GM21367 (cell line): ENCODE results near the gene JMJD7.

Source experiments
- ATAC-seq: cut with Tn5 transposase; IDR thresholded peaks from one replicate; pipeline ENCODE4 v1.9.1; 2021; ENCODE audit not compliant: unreplicated experiment

Gene JMJD7

DNA sequence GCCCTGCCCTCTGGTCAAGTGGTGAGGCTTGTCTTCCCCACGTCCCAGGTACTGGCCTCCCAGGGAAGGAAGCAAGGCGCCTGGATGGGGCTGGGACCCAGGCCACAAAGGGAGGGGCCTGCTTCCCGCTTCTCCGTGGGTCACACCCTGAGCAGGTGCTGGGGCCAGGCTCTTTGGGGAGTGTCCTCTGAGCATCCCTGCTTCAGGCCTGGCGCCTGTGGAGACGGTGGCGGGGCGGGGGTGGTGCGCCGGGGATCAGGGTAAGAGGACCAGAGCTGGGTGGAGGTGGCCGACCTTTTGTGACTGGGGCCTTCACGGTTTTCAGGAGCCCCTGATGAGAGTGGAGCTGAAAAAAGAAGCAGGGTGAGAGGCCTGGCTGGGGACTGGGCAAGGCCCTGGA is 14.3 kb downstream of the JMJD7 start:
- no peak for ATAC-seq

DNA sequence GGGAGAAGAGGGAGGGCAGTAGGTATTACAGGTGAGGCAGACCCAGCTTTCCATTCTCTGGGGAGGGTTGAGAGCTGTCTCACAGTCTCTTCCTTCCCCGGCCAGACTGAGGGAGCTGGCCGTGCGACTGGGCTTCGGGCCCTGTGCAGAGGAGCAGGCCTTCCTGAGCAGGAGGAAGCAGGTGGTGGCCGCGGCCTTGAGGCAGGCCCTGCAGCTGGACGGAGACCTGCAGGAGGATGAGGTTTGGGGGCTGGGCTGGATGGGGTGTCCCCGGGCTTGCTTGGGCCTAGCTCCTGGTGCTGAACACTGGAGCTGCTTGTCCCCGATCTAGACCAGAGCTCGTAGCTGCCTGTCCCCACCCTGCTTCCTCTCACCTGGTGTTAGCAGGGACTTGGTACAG is 15.7 kb downstream of the JMJD7 start:
- no peak for ATAC-seq

DNA sequence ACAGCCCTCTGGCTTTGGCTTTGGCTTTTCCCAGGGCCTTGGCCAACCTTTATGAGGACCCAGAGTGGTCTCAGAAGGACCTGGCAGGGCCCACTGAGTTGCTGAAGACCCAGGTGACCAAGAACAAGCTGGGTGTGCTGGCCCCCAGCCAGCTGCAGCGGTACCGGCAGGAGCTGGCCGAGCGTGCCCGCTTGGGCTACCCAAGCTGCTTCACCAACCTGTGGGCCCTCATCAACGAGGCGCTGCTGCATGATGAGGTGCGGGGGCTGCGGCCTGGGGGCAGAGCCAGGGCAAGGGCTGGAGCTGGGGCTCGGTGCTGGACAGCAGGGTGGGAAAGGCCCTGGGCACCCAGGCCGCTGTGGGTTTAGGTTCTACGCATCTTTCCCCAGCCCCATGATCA is 16.9 kb downstream of the JMJD7 start:
- ATAC-seq: no peak

DNA sequence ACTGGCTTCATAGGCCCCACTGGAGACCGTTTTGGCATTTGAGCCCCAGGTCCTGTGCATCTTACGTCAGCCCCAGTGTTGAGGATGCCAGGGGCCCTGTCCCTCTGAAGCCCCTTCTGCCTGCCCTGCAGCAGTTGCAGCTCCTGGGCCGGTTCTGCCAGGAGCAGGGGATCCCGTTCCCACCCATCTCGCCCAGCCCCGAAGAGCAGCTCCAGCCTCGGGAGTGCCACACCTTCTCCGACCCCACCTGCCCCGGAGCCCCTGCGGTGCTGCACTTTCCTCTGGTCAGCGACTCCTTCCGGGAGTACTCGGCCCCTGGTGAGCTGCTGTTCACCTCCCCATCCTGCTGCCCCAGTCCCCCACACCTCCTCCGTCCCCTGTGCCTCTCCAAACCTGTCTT is 19.3 kb downstream of the JMJD7 start:
- no peak for ATAC-seq

DNA sequence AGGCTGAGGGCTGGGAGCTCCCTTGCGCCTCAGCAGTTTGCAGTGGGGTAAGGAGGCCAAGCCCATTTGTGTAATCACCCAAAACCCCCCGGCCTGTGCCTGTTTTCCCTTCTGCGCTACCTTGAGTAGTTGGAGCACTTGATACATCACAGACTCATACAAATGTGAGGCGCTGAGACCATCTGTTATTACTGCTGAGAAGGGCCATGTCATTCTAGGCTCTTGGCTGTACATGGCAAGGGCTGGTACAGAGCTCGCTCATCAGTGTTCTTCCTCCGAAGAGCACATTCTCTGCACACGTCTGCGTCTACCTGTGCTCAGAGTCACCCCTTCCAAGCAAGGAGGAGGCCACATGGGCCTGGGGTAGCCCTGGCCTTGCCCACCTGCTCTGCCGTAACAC is 20.1 kb downstream of the JMJD7 start:
- no peak for ATAC-seq

DNA sequence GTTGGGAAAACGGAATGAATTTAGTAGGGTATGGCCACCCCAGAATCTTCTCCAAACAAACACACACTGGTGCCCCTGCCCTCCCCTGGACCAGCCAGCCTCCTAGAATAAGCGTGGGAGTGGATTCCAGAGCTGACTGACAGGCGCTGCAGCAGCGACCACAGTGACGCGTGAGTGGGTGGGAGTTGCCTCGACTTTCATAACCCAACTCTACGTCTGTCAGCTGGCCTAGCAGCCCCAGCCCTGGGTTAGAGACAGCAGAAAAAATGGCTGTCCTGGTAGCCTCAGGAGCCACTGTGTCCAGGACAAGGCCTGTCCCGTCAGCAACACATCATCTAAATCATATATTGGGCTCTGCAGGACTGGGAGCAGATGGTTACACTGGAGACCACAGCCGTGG is 20.7 kb downstream of the JMJD7 start:
- no peak for ATAC-seq

DNA sequence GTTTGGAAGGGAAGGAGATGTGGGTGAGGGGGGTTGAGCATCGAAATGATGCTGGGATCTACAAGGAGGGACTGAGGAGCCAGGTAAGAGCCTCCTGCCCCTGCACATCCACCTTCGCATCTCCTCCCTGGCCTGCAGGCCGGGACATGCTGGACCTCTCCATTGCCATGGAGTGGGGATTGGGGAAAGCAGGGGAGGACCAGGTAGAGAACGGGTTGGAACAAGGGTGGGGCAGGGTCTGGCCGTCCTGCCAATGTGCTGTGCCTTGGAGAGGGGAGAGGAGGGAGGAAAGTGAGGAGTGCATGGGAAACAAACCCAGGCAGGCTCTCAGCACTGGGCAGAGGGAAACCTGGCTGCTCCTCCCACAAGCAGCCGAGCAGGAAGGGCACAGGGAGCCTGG is 21.3 kb downstream of the JMJD7 start:
- no peak for ATAC-seq

DNA sequence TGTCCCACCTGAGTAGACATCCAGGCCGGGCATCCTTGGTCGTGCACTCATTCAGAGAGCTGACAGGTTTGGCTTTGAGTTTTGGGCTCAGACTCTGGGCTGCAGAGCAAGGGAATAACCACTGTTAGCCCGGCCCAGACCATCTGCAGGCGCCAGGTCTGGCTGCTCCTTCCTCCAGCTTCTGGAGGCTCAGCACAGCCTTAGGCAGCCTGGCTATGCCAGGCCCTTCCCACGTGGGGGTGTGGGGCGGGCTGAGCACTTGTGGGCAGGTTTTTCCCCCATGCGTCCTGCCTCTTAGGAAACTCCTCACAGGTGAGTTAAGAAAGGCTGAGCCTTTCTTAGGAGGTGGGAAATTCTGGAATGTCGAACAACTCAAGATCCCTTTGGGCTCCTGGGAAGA is 22.0 kb downstream of the JMJD7 start:
- no peak for ATAC-seq

DNA sequence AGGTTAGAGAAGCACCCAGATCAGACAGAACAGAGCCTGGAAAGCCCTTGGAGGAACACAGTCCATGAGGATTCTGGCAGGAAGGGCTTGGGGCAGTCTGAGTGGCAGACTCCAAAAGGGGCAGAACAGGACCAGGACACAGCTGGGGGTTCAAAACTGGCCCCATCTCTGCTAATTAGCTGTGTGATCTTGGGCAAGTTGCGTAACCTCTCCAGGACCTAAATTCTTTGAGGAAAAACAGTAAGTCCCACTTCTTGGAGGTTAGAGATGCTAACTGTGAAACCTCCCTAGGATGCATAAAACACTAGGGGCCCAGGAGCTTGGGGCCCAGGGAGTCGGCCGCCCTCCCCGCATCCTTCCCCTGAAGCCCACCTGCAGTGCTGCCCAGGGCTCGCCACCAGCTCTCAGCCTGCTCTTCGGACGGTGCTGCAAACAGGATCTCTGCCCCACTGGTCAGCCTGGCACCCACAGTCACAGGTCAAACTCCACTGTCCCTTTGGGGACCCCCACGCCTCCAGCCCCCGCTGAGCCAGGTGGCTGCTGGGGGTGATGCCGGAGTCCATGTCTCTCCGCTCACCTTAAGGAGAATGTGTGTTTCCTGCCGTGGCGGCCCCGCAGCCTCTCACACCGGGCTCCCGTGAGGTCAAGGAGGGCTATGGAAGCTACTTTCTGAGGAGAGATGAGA is 22.7 kb downstream of the JMJD7 start:
- no peak for ATAC-seq

DNA sequence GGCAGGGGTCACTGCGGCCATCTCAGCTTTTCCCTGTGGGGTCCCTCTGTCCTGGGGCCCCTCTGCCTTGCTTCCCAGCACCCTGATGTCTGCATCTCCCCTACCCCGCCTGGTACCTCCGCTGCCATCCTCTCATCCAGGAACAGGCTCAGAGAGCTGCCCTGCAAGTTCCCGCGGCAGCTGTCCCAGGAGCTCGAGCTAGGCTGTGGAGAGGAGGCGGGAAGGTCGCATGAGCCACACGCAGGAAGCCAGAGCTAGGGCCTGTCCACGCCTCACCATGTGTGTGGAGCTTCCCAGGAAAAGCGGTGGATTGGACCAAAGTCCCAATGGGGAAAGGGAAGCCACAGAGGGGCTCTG is 23.3 kb downstream of the JMJD7 start:
- no peak for ATAC-seq

DNA sequence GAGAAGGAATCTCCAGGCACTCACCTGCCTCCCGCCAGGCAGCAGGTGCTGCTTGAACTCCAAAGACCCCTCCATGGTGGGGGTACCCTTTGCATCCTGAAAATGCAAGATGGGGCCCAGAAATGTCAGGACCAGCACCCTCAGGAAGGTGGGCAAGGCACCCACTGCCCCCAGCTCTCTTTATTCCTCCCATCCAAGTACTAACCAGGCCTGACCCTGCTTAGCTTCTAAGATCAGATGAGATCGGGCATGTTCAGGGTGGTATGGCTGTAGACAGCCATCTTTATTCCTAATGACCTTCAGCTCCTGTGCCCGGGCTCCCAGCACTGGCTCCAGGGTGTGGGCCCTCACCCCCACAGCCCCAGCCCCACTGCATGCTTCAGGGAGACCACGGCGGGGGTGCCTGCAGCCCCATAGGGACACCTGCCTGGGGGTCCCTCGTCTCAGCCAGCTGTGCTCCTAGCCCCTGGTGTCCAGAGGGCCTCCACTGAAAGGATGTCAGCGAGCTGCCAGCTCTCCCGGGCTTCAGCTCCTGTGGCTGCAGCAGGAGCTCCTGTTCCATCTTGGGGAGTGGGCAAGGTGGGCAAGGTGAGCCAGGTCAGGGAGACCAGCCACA is 24.0 kb downstream of the JMJD7 start:
- no peak for ATAC-seq

DNA sequence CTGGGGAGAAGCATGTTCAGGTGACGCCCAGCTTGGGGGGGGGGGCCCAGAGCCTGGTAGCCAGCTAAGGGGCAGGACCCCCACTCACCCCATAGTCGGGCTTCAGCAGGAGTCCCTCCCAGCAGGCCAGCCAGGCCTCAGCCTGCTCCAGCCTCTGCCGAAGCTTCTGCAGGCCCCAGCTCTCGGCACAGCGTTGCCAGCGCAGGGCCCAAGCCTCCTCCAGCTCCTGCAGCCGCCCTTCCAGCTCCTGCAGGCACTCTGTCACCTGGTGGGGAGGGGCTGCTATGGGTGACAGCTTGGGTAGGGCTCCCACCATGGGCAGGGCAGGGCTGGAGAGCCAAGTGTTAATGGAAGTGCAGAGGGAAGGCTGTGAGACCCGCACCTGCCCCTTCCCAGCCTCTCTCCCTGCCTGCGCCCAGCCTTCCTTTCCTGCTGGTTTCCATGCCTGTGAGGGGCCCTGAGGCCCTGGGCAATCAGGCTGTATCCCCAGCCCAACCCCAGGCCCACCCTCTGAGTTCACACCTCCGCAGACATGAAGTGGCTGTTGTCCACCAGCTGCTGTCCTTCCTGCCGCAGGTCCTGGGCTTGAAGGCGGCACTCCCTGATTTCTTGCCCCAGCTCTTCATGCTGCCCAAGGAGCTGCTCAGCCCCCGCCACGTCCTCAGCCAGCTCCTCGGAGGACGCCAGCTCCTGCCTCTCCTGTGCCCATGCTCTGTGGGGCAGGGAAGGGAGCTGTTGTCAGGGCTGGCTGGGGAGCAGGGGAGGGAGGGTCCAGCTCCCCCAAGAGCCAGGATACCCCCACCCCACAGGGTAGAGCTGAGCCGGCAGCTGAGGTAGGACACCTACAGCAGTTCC is 25.1 kb downstream of the JMJD7 start:
- ATAC-seq: no peak

DNA sequence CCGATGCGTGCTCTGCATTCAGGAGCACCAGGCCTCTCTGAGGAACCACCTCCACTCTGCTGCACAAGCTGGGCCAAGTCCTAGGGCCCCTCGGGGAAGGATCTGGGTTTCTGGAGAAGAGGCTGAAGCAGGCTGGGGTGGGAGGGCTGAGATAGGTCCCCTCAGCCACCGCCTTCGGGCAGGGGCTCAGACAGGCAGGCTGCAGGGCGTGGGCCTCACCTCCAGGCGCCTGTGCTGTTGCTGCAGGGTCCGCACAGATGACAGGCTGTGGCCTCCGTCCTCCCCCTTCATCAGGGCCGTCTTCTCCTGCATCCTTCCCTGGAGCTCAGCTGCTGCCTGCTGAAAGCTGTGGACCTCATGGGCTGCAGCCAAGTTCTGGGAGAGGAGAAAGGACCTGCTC is 25.9 kb downstream of the JMJD7 start:
- ATAC-seq: no peak

DNA sequence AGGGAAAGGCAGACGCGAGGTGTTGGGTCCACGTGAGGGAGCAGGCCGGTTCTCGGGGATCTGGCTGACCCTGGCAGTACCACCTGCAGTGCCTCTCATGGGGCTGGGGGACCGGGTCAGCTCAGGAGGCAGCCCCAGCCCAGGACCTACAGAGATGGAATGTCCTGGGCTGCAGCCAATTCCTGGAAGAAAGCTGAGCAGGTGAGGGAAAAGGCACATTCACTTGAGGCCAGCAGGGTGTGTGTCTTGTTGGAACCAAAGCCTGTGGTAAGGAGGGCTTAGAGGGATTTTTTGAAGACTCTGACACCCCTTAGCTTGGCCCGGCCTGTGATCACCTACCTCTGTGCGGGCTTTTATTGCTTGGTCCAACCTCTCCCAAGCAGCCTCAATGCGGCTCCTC is 26.6 kb downstream of the JMJD7 start:
- ATAC-seq: no peak

DNA sequence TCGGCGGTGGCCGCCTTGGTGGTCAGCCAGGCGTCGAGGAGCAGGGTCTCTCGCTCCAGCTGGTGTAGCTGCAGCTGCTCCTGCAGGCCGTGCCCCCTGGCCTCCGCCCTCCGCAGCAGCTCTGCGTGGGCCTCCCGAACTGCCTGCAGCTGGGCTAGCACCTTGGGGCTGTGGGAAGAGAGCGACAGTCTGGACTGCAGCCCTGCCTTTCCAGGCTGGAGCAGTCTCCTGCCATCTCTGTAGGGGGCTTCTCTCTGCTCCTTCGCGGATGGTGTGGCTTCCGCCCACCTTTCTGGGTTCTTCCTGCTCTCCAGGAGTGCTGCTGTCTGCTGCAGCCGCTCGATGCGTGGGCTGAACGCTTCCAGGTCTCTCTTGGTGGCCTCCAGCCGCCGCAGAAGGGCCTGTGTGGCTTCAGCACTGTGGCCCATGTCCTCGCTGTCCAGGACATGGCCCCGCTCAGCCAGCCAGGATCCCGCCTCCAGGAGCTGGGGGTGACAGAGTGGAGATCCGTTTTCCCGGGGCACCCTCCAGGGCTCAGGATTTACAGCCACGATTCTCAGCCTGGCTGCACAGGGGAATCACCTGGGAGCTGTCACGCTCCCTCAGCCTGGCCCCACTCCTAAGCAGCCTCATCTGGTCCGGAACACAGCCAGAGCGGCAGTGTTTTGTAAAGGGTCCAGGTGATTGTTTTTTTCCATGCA is 27.5 kb downstream of the JMJD7 start:
- ATAC-seq: no peak

DNA sequence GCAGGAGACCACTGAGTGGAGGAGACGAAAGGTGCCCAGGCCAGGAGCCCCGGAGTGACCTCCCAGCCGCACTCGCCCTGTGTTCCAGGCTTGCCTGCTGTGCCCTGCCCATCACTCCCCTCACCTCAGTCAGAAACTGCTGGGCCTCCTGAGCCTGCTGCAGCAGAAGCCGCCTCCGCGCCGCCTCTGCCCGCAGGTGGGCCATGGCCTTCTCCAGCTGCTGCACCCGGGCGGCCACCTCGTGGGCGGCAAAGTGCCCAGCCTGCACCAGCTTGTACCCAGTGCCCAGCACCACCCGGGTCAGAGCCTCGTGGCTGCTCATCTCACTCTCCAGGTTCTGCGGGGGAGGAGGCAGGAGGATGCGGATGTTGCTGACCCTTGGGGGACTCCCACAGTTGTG is 28.4 kb downstream of the JMJD7 start:
- no peak for ATAC-seq

DNA sequence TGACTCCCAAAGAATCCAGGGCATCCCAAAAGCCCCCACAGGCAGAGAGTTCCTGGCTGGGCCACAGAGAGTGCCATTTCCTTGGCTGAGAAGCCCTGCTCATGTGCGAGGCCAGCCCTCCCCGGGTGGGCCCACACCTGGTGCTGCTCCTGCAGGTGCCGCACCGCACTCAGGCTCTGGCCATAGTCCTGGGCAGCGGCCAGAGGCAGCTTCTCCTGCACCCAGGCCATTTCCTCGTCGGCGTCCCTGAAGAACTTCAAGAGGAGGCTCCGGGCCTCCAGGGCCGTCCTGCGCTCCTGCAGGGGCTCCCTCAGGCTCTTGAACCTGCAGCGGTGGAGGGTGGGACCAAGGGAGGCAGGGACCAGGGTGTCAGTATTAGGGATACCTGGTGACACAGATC is 28.8 kb downstream of the JMJD7 start:
- ATAC-seq: no peak

DNA sequence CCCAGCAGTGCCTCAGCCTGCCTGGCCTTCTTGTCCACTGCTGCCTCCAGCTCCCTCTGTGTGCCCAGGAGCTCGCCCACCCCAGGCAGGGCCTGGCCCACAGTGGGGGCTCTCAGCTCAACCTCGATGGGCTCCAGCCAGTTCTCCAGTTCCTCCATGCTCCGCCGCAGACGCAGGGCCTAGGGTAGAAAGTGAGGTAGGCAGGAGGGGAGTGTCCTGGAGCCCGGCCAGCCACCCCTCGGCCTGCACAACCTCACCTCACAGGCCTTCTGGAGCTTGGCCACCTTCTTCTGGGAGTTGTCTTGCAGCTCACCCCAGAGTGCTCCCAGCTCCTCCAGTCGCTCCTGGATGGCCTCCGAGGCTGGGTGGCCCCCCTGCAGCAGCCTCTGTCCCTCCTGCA is 29.4 kb downstream of the JMJD7 start:
- no peak for ATAC-seq

DNA sequence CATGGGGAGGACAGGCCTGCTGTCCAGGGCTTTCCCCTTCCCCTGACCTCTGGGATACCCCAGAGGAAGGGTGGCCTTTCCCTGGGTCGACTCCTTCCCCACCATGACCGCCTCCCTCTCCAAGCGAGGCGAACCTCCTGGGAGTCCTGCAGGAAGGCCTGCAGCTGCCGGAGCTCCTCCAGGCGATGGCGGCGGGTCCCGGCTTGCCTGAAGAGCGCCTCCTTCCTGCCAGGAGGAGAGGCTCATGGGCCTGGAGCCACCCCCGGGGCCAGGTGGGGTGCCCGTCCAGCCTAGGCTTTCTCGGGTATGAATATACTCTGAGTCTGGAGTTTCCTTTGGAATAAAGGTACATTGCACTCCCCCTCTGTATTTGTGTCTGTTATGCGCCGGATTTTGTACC is 30.9 kb downstream of the JMJD7 start:
- ATAC-seq: no peak

DNA sequence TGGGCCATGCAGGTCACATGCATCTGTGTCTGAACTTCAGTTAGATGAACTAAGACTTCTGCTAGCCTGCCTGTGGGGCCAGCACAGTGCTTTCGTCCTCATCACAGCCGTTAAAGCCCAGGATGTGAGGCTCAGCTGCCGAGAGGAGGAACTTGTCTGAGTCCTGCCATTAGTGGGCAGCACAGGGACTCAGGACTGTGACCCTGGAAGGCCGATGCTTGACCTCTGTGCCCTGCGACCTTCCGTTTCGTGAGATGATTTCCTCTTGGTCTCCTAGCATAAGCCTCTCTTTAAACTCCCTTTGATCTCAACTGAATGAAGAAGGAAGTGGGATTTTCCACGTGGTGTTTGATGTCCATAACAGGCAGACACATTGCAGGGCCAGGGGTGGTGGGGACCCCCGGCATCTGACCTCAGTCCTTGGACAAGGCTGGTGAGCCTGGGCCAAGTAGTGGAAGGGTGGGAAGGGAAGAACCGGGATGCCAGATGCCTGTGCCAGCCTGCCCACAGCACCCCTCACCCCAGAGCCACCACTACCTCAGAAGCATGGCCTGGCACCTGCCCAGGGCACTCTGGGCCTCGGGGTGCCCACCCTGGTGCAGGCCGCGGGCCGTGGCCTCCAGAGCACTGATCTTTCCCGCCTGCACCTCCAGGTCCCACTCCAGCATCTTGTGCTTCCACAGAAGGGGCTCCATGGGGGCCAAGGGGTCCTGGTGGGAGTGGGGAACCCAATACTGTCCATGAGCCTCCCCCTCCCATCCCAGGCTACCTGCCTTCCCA is 32.3 kb downstream of the JMJD7 start:
- ATAC-seq: no peak

DNA sequence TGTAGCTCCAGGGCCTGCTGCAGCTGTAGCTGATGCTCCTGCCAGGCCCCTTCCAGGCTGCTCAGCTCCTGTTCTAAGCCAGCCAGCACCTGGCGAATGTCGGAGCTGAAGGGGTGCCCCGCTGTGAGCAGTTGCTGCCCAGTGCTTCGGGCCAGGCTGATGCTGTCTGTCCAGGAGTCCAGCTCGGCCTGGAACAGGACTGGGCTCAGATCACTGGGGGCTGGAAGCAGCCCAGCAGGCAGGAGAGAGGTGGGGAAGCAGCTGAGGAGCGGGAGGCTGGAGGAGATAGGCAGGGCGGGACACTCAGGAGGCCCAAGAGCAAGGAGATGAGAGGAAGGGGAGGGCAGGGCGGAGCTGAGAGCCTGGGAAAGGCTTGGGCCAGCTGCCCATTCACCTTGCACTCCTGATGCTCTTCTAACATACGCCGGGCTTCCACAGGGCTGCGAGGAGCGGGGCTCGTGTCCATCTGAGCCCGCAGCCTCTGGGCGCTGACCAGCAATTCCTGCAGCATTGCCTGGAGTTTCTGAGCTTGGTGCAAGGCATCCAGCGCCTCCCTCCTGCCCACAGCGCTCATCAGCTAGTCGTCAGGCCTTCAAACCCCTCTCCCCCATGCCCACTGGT is 34.0 kb downstream of the JMJD7 start:
- no peak for ATAC-seq
